OCI-LY1 (cell line): ENCODE measurements around the gene RNF19B.

ENCODE experiments used
- EZH2 ChIP-seq: fragments of 200-600 bp; sonication (generic), shearing (Covaris generic); IDR thresholded peaks from 2 replicates; pipeline ENCODE4 v1.8.0; 2017; ENCODE audit warnings: borderline replicate concordance, mixed run types, mild to moderate bottlenecking, antibody characterized with exemption, low read length, moderate library complexity, mixed read lengths
- TF ChIP-seq, protein P1 (sequence below): fragments of 200-600 bp; sonication (generic), shearing (Covaris generic); IDR thresholded peaks from 2 replicates; pipeline ENCODE4 v1.5.1; 2017; ENCODE audit warnings: mild to moderate bottlenecking, antibody characterized with exemption, low read length, moderate library complexity, mixed read lengths

DNA sequence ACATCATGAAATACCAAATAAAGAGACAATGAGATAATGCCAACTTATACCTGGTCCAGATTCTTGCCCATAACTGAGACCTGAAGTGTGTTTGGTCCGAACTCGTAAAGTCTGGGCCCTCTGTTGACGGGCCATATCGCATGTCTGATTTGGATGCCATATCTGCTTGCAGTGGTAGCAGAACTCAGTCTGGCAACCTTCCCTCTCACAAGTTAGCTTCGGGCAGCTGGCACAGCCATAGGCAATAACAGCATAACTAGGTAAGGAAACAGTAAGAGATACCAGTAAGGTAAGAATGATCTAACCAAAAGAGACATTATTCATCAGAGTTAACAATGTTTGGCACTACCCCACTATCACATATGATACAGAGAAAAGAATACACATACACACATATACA, 15.1 kb downstream of the RNF19B start:
- TF ChIP-seq, protein P1, sequence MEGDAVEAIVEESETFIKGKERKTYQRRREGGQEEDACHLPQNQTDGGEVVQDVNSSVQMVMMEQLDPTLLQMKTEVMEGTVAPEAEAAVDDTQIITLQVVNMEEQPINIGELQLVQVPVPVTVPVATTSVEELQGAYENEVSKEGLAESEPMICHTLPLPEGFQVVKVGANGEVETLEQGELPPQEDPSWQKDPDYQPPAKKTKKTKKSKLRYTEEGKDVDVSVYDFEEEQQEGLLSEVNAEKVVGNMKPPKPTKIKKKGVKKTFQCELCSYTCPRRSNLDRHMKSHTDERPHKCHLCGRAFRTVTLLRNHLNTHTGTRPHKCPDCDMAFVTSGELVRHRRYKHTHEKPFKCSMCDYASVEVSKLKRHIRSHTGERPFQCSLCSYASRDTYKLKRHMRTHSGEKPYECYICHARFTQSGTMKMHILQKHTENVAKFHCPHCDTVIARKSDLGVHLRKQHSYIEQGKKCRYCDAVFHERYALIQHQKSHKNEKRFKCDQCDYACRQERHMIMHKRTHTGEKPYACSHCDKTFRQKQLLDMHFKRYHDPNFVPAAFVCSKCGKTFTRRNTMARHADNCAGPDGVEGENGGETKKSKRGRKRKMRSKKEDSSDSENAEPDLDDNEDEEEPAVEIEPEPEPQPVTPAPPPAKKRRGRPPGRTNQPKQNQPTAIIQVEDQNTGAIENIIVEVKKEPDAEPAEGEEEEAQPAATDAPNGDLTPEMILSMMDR, result no peak
- TF ChIP-seq EZH2, result no peak
